OCI-LY7 (cell line): Measurements from ENCODE around the gene ZSWIM1.

Source experiments
- CTCF ChIP-seq: fragments of 200-600 bp; sonication (generic); conservative IDR thresholded peaks from 2 replicates; pipeline ENCODE4 v1.5.1; 2014; ENCODE audit warnings: mild to moderate bottlenecking, antibody characterized with exemption, low read length, moderate library complexity, mixed read lengths
- EZH2phosphoT487 ChIP-seq: fragments of 200-600 bp; sonication (generic); IDR thresholded peaks from 2 replicates; pipeline ENCODE4 v1.6.1; 2018; ENCODE audit warnings: low read depth, borderline replicate concordance, mild to moderate bottlenecking, mixed run types, antibody characterized with exemption, low read length, moderate library complexity, mixed read lengths

DNA sequence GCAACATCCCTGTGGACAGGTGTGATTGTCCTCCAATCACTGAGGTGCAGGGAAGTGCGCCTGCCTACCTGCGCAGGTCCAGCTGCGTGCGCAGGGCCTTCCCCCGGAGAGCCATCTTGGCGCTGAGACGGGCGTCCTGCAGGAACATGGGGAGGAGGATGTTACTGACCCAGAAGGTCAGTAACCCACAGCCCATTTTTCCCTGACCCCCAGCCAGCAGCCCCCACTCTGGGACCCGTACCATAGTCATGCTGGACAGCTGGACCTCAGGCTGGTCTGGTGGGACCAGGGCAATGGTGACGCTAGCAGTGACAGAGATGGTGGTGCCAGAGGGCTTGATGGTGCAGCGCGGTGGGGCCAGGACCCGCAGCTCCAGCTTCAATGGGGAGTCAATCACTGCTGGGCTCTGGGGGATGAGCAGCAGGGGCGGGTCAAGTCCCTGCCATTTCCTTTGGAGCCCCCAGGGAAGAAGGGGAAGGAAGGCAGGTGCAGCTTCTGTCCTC, 21.2 kb downstream of the ZSWIM1 start:
- TF ChIP-seq CTCF, result no peak
- TF ChIP-seq EZH2phosphoT487, result no peak
